Measurements from ENCODE around the gene PITPNB.

PITPNB gene

GRCh38 chr22:27825174-27825573 lies 93.9 kb downstream of the PITPNB start:
- TF ChIP-seq CTCF (IDR thresholded peaks at IDR 0.05; ENCODE audit: extremely low read depth, insufficient read depth, missing control alignments): peak; percentile 36
- no peak for DNase-seq (ENCODE audit: low spot score)
- in situ Hi-C loops (cut with MboI; ENCODE audit: low pct_unique_long_range_greater_than_20kb, low sequenced_read_pairs, unreplicated experiment): no loop called here

GRCh38 chr22:27823221-27823620 lies 95.8 kb downstream of the PITPNB start:
- TF ChIP-seq CTCF (IDR thresholded peaks at IDR 0.05; ENCODE audit: extremely low read depth, insufficient read depth, missing control alignments): no peak
- in situ Hi-C loops (cut with MboI; ENCODE audit: low pct_unique_long_range_greater_than_20kb, low sequenced_read_pairs, unreplicated experiment): no loop called here

GRCh38 chr22:27820896-27821866 lies 97.9 kb downstream of the PITPNB start:
- no peak for TF ChIP-seq CTCF (IDR thresholded peaks at IDR 0.05; ENCODE audit: extremely low read depth, insufficient read depth, missing control alignments)
- in situ Hi-C loops (cut with MboI; ENCODE audit: low pct_unique_long_range_greater_than_20kb, low sequenced_read_pairs, unreplicated experiment): no loop called here
- DNase-seq (ENCODE audit: low spot score): no peak

More at GRCh38 chr22:27823221-27823620, 95.8 kb downstream of the PITPNB start:
- no peak for DNase-seq (ENCODE audit: low spot score)

- in situ Hi-C loops (cut with MboI; ENCODE audit: low pct_unique_long_range_greater_than_20kb, low sequenced_read_pairs, unreplicated experiment): no loop called here
- TF ChIP-seq CTCF (IDR thresholded peaks at IDR 0.05; ENCODE audit: extremely low read depth, insufficient read depth, missing control alignments): no peak
- DNase-seq (ENCODE audit: low spot score): no peak
Measured at GRCh38 chr22:27816552-27816951, 102.5 kb downstream of the PITPNB start.

- TF ChIP-seq CTCF (IDR thresholded peaks at IDR 0.05; ENCODE audit: extremely low read depth, insufficient read depth, missing control alignments): no peak
- in situ Hi-C loops (cut with MboI; ENCODE audit: low pct_unique_long_range_greater_than_20kb, low sequenced_read_pairs, unreplicated experiment): no loop called here
- no peak for DNase-seq (ENCODE audit: low spot score)
Measured at GRCh38 chr22:27815826-27816530, 103.1 kb downstream of the PITPNB start.

- in situ Hi-C loops (cut with MboI; ENCODE audit: low pct_unique_long_range_greater_than_20kb, low sequenced_read_pairs, unreplicated experiment): no loop called here
- no peak for DNase-seq (ENCODE audit: low spot score)
- no peak for TF ChIP-seq CTCF (IDR thresholded peaks at IDR 0.05; ENCODE audit: extremely low read depth, insufficient read depth, missing control alignments)
Measured at GRCh38 chr22:27814993-27815392, 104.1 kb downstream of the PITPNB start.
